ENCODE results near the gene GTSE1. TPM values are rescaled to one million over a fixed set of nuclear protein-coding genes. Genes with fewer than 3 reads are reported as not detected.

The GTSE1 gene
- total and polyA plus RNA-seq, 2 donors, result 4.4 to 14.1 TPM

DNA sequence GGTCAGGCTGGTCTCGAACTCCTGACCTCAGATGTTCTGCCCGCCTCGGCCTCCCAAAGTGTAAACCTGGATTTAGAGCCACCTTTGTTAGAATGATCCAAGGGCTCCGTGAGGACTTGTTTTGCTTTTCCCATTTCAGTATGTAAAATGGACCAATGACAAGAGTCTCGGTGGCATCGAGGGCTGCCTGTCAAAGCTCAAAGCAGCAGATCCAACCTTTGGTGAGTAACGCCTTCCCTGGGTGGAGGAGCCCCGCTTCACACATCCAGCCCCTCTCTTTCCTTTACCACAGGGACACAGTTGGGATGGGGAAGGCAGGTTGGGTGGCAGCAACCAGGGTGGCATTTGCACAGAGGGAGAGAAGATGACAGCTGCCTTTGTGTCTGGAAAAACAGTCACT lies 24.5 kb upstream of the GTSE1 start:
- 98% methylated on average over 8 of the region's 8 CpGs for WGBS
- Histone ChIP-seq H3K36me3 (ENCODE audit: control insufficient read depth in 2 of 2, insufficient read depth in 2 of 2, low read length in 1 of 2) (peaks cover 0 to 5% of the 10 kb centered on the region in 2 donors), H3K27ac (ENCODE audit: low read depth in 1 of 2, low read length in 1 of 2) (no peak overlapping the region), H3K4me1 (ENCODE audit: control insufficient read depth in 2 of 2, insufficient read depth in 2 of 2, low read length in 2 of 2) (peaks cover 0 to 4% of the 10 kb centered on the region in 2 donors), H3K4me3 (ENCODE audit: low read length in 2 of 2) (no peak overlapping the region), H3K27me3 (ENCODE audit: control insufficient read depth in 2 of 2, insufficient read depth in 1 of 2, low read length in 1 of 2) (peaks cover 5 to 33% of the 10 kb centered on the region in 2 donors), H3K9me3 (ENCODE audit: control insufficient read depth in 2 of 2, insufficient read depth in 1 of 2, low read length in 1 of 2) (peaks cover 0 to 3% of the 10 kb centered on the region in 2 donors)
- no peak for DNase-seq (ENCODE audit: low read depth in 6 of 9, low spot score in 9 of 9)

DNA sequence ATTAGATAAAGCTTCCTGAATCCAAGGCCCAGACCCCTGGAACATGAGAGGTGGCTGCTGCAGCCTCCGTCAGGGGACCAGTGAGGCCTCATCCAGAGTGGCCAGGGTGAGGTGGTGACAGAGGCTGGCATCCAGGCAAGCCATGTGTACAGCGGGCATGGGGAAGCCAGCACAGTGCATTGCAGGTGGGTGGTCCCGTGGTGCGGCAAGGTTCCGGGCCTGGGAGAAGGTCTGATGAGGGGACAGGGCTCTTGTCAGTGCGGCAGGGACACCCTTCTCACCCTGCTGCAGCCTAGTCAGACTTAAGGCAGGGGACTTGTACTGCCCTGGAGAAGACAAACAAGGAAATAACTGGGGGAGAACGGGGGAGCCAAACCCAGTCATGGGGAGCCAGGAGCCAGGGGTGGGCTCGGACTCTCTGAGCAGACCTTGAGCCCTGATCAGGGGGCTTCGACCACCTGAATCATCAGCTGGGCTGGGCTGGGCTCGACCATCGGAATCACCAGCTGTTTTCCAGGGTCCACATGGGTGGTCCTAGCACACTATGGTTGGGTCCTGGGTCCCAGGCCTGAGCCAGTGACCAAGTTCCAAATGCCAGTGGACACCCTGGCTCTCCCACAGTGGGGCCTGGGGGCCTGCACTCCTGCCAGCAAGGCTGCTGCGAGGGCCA lies 23.8 kb upstream of the GTSE1 start:
- Histone ChIP-seq H3K27me3 (ENCODE audit: control insufficient read depth in 2 of 2, insufficient read depth in 1 of 2, low read length in 1 of 2) (peaks cover 3 to 26% of the 10 kb centered on the region in 2 donors), H3K36me3 (ENCODE audit: control insufficient read depth in 2 of 2, insufficient read depth in 2 of 2, low read length in 1 of 2) (peaks cover 0 to 5% of the 10 kb centered on the region in 2 donors), H3K9me3 (ENCODE audit: control insufficient read depth in 2 of 2, insufficient read depth in 1 of 2, low read length in 1 of 2) (no peaks in the 10 kb centered on the region), H3K27ac (ENCODE audit: low read depth in 1 of 2, low read length in 1 of 2) (no peak overlapping the region), H3K4me3 (ENCODE audit: low read length in 2 of 2) (no peak overlapping the region), H3K4me1 (ENCODE audit: control insufficient read depth in 2 of 2, insufficient read depth in 2 of 2, low read length in 2 of 2) (no peaks in the 10 kb centered on the region)
- DNase-seq (ENCODE audit: low read depth in 6 of 9, low spot score in 9 of 9), result no peak
- WGBS, result 97% methylated on average over 12 of the region's 12 CpGs

DNA sequence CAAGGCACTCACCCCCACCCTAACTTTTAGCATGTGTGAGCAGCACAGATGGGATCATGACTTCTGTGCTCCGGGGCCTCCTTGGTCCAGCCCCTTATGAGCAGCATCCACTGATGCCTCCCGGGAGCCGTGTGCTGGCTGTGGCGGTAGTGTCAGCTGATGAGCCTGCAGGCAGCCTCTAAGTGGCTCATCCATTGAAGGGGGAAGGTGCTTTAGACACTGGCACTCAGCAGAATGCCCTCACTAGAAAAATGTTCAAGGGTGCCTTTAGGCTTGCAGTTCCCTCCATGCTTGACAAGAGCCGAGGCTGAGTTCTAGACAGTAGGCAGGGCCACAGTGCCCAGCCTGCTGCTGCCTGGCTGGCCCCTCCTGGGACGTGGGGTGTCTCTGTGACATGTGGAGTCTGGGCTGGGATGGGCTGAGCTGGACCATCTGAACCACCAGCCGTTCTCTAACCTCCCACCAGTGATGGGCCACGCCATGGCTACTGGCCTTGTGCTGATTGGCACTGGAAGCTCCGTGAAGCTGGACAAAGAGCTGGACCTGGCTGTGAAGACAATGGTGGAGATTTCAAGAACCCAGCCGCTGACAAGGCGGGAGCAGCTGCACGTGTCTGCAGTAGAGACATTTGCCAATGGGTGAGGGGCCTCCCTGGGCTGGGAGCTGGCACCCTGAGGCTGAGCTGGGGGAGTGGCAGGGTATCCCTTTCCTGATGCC lies 23.1 kb upstream of the GTSE1 start:
- Histone ChIP-seq H3K4me1 (ENCODE audit: control insufficient read depth in 2 of 2, insufficient read depth in 2 of 2, low read length in 2 of 2) (no peaks in the 10 kb centered on the region), H3K27me3 (ENCODE audit: control insufficient read depth in 2 of 2, insufficient read depth in 1 of 2, low read length in 1 of 2) (peaks cover 0 to 19% of the 10 kb centered on the region in 2 donors), H3K27ac (ENCODE audit: low read depth in 1 of 2, low read length in 1 of 2) (no peak overlapping the region), H3K4me3 (ENCODE audit: low read length in 2 of 2) (no peak overlapping the region), H3K36me3 (ENCODE audit: control insufficient read depth in 2 of 2, insufficient read depth in 2 of 2, low read length in 1 of 2) (peaks cover 0 to 5% of the 10 kb centered on the region in 2 donors), H3K9me3 (ENCODE audit: control insufficient read depth in 2 of 2, insufficient read depth in 1 of 2, low read length in 1 of 2) (no peaks in the 10 kb centered on the region)
- no peak for DNase-seq (ENCODE audit: low read depth in 6 of 9, low spot score in 9 of 9)
- 98% methylated on average over 12 of the region's 12 CpGs for WGBS

GRCh38 chr22:46274381-46274780 lies 22.3 kb upstream of the GTSE1 start:
- no peak overlapping the region for H3K4me3 ChIP-seq (ENCODE audit: low read length in 2 of 2)
- peaks cover 0 to 5% of the 10 kb centered on the region in 2 donors for H3K36me3 ChIP-seq (ENCODE audit: control insufficient read depth in 2 of 2, insufficient read depth in 2 of 2, low read length in 1 of 2)
- DNase-seq (ENCODE audit: low read depth in 6 of 9, low spot score in 9 of 9), result no peak
- WGBS, result 97% methylated on average over 8 of the region's 8 CpGs
- no peak overlapping the region for H3K27ac ChIP-seq (ENCODE audit: low read depth in 1 of 2, low read length in 1 of 2)
- H3K27me3 ChIP-seq (ENCODE audit: control insufficient read depth in 2 of 2, insufficient read depth in 1 of 2, low read length in 1 of 2), result peaks cover 0 to 11% of the 10 kb centered on the region in 2 donors
- no peaks in the 10 kb centered on the region for H3K9me3 ChIP-seq (ENCODE audit: control insufficient read depth in 2 of 2, insufficient read depth in 1 of 2, low read length in 1 of 2)
- H3K4me1 ChIP-seq (ENCODE audit: control insufficient read depth in 2 of 2, insufficient read depth in 2 of 2, low read length in 2 of 2), result no peaks in the 10 kb centered on the region

DNA sequence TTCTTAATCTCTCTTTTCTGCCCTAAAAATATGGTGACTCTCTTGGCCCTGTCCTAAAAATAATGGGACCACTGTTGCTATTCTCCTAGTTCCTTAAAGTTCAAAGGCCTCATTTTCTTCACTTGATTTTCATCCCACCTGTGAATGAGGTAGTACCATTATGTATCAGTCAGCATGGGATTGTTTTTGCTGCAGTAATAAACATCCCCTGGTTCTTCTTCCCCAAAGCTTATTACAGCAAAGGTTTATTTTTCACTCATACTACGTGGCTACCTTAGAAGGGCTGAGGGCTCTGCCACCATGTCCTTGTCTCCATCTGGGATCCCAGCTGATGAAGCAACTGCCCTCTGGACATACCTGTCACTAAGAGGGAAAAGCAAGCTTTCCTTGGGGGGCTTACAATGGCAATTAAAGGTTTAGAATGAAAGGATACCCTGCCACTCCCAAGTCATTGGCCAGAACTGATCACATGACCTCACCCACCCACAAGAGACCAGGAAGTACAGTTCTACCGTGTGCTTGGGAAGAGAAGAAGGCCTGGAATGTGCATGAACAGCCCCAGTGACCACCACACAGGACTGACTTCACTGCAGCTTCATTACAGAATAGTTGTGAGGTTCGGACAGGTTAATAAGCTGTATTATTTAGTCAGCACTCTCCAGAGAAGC lies 21.1 kb upstream of the GTSE1 start:
- DNase-seq (ENCODE audit: low read depth in 6 of 9, low spot score in 9 of 9), result no peak
- H3K4me3 ChIP-seq (ENCODE audit: low read length in 2 of 2), result no peak overlapping the region
- peaks cover 0 to 5% of the 10 kb centered on the region in 2 donors for H3K36me3 ChIP-seq (ENCODE audit: control insufficient read depth in 2 of 2, insufficient read depth in 2 of 2, low read length in 1 of 2)
- 93% methylated on average over 3 of the region's 3 CpGs for WGBS
- no peaks in the 10 kb centered on the region for H3K4me1 ChIP-seq (ENCODE audit: control insufficient read depth in 2 of 2, insufficient read depth in 2 of 2, low read length in 2 of 2)
- H3K27ac ChIP-seq (ENCODE audit: low read depth in 1 of 2, low read length in 1 of 2), result no peak overlapping the region
- H3K27me3 ChIP-seq (ENCODE audit: control insufficient read depth in 2 of 2, insufficient read depth in 1 of 2, low read length in 1 of 2), result peaks cover 0 to 4% of the 10 kb centered on the region in 2 donors
- no peaks in the 10 kb centered on the region for H3K9me3 ChIP-seq (ENCODE audit: control insufficient read depth in 2 of 2, insufficient read depth in 1 of 2, low read length in 1 of 2)

DNA sequence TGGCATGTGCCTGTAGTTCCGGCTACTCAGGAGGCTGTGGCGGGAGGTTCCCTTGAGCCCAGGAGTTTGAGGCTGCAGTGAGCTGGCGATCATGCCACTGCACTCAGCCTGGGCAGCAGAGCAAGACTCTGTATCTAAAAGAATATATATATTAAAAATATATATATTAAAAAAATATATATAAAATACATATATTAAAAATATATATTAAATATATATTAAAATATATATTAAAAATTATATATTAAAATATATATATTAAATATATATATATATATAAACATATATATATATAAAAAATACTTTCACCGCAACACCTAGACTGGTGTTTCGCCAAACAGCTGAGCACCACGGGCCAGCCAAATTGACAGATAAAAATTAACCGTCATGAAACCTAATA lies 20.1 kb upstream of the GTSE1 start:
- WGBS, result 97% methylated on average over 7 of the region's 7 CpGs

DNA sequence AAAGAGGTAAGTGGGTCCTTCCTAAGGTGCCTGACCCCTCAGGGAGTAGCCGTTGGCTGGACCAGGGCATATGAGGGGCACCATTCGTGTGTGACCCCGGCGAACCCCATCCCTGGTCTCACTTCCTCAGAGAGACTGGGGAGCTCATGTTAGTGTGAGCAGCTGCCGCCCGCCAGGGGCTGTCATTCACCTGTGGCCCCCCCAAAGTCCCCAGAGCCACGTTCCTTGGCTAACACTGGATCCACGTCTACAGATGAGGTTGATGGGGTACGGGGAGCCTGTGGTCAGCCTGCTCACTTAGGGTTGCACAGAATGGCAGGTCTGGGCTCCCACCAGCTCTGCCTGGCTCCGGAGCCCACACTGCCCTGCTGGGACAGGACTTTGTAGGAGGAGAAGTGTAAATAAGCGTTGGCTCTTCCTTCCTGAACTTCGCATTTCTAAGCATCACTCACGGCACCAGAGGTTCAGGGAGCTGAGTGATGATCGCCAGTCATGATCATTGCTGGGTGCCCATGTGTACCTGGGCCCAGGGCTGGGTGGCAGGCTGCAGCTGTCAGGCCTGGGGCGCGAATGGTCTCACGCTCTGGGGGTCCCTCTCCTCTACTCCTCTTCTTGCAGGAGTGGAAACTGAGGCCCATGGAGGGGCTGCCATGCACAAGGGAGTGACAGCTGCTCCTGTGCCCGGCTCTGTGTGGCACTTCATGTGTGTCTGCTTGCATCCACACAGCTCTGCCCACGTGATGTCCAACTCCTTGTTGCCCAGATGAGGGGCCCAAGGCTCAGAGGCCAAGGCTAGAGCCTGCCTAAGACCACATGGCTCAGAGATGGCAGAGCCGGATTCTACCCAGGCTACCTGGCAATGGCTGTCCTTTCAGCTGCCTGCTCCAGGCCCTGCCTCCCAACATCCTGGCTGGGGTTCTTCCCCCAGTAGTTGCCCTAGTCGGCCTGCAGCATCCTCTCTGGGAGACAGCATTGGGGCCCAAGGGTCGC lies 17.7 kb upstream of the GTSE1 start:
- no peak for DNase-seq (ENCODE audit: low read depth in 6 of 9, low spot score in 9 of 9)
- 97% methylated on average over 22 of the region's 22 CpGs for WGBS
- Histone ChIP-seq H3K27me3 (ENCODE audit: control insufficient read depth in 2 of 2, insufficient read depth in 1 of 2, low read length in 1 of 2) (no peaks in the 10 kb centered on the region), H3K4me1 (ENCODE audit: control insufficient read depth in 2 of 2, insufficient read depth in 2 of 2, low read length in 2 of 2) (no peaks in the 10 kb centered on the region), H3K27ac (ENCODE audit: low read depth in 1 of 2, low read length in 1 of 2) (no peak overlapping the region), H3K9me3 (ENCODE audit: control insufficient read depth in 2 of 2, insufficient read depth in 1 of 2, low read length in 1 of 2) (no peaks in the 10 kb centered on the region), H3K36me3 (ENCODE audit: control insufficient read depth in 2 of 2, insufficient read depth in 2 of 2, low read length in 1 of 2) (no peaks in the 10 kb centered on the region), H3K4me3 (ENCODE audit: low read length in 2 of 2) (no peak overlapping the region)

More for the DNA sequence above, 20.1 kb upstream of the GTSE1 start:
- Histone ChIP-seq H3K36me3 (ENCODE audit: control insufficient read depth in 2 of 2, insufficient read depth in 2 of 2, low read length in 1 of 2) (peaks cover 0 to 5% of the 10 kb centered on the region in 2 donors), H3K4me1 (ENCODE audit: control insufficient read depth in 2 of 2, insufficient read depth in 2 of 2, low read length in 2 of 2) (no peaks in the 10 kb centered on the region), H3K9me3 (ENCODE audit: control insufficient read depth in 2 of 2, insufficient read depth in 1 of 2, low read length in 1 of 2) (no peaks in the 10 kb centered on the region), H3K27ac (ENCODE audit: low read depth in 1 of 2, low read length in 1 of 2) (no peak overlapping the region), H3K27me3 (ENCODE audit: control insufficient read depth in 2 of 2, insufficient read depth in 1 of 2, low read length in 1 of 2) (peaks cover 0 to 4% of the 10 kb centered on the region in 2 donors), H3K4me3 (ENCODE audit: low read length in 2 of 2) (no peak overlapping the region)
- no peak for DNase-seq (ENCODE audit: low read depth in 6 of 9, low spot score in 9 of 9)

GRCh38 chr22:46280063-46280817 lies 16.4 kb upstream of the GTSE1 start:
- H3K4me1 ChIP-seq (ENCODE audit: control insufficient read depth in 2 of 2, insufficient read depth in 2 of 2, low read length in 2 of 2), result no peaks in the 10 kb centered on the region
- WGBS, result 97% methylated on average over 12 of the region's 12 CpGs
- H3K27ac ChIP-seq (ENCODE audit: low read depth in 1 of 2, low read length in 1 of 2), result no peak overlapping the region

More at GRCh38 chr22:46280063-46280817, 16.4 kb upstream of the GTSE1 start:
- no peak for DNase-seq (ENCODE audit: low read depth in 6 of 9, low spot score in 9 of 9)
- H3K27me3 ChIP-seq (ENCODE audit: control insufficient read depth in 2 of 2, insufficient read depth in 1 of 2, low read length in 1 of 2), result no peaks in the 10 kb centered on the region
- H3K36me3 ChIP-seq (ENCODE audit: control insufficient read depth in 2 of 2, insufficient read depth in 2 of 2, low read length in 1 of 2), result no peaks in the 10 kb centered on the region
- H3K4me3 ChIP-seq (ENCODE audit: low read length in 2 of 2), result no peak overlapping the region
- no peaks in the 10 kb centered on the region for H3K9me3 ChIP-seq (ENCODE audit: control insufficient read depth in 2 of 2, insufficient read depth in 1 of 2, low read length in 1 of 2)

All from thymus (tissue), 11 donors.